A549 (cell line): Measurements from ENCODE around the gene CUTA. TPM values are rescaled to one million over a fixed set of nuclear protein-coding genes. Genes with fewer than 3 reads are reported as not detected.

Experiments used
- ATAC-seq, 2 experiments: fragments of 200-7000 bp in 1 of 2; fragments of >200 bp in 1 of 2; cut with Nextera tagmentation in 1 of 2; cut with Tn5 transposase in 1 of 2; 3 replicates each; pipeline versions ENCODE4 v1.8.0 to v1.9.1; 2018 to 2020; ENCODE audit warnings: mild to moderate bottlenecking in 1 of 2, moderate library complexity in 1 of 2
- CTCF ChIA-PET: fragments of 300-600 bp; sonication (Branson Sonifier 250); formaldehyde crosslinking; extraction: SDS; loops from one replicate; lab custom pipeline; 2021; ENCODE audit warnings: antibody characterized with exemption, inconsistent platforms; lab: Yijun Ruan, JAX
- POLR2A ChIA-PET: fragments of 350-600 bp; formaldehyde crosslinking; extraction: SDS; loops from one replicate; lab custom pipeline; 2021; ENCODE audit warnings: antibody characterized with exemption, inconsistent platforms; lab: Yijun Ruan, JAX
- DNase-seq, 2 experiments: peaks; one replicate each; pipeline versions ENCODE4 v3.0.0 to v3.0.0-alpha.2; 2011 to 2016; ENCODE audit warnings: low read depth in 1 of 2, low spot score in 1 of 2
- FAIRE-seq: peaks from 2 replicates; lab custom pipeline; 2011; peaks lifted over from hg19 to GRCh38; lab: Jason Lieb, UNC
- H3K27ac ChIP-seq, 2 experiments: fragments of >200 bp; sonication (Bioruptor Twin); formaldehyde crosslinking; 3 replicates each; pipeline ENCODE4 v1.5.1; 2016 to 2017
- H3K4me1 ChIP-seq: fragments of >200 bp; sonication (Bioruptor Twin); formaldehyde crosslinking; 3 replicates; pipeline ENCODE4 v1.6.1; 2016
- H3K4me2 ChIP-seq: fragments of >200 bp; sonication (Bioruptor Twin); formaldehyde crosslinking; 3 replicates; pipeline ENCODE4 v1.6.1; 2016
- H3K4me3 ChIP-seq: fragments of >200 bp; sonication (Bioruptor Twin); formaldehyde crosslinking; 3 replicates; pipeline ENCODE4 v1.5.1; 2016
- H3K9me3 ChIP-seq: fragments of >200 bp; sonication (Bioruptor Twin); formaldehyde crosslinking; 3 replicates; pipeline ENCODE4 v1.6.1; 2016
- BHLHE40 ChIP-seq: IDR thresholded peaks from 2 replicates; pipeline ENCODE4 v1.6.1; 2012; ENCODE audit warnings: low read depth, low read length, inconsistent platforms
- CEBPB ChIP-seq, 2 experiments: fragments of >200 bp in 1 of 2; sonication (Bioruptor Twin) in 1 of 2; formaldehyde crosslinking in 1 of 2; IDR thresholded peaks; 2 replicates each; pipeline ENCODE4 v1.6.1; 2012 to 2016
- CHD4 ChIP-seq: fragments of 200-600 bp; sonication (generic); IDR thresholded peaks from 2 replicates; pipeline ENCODE4 v1.6.1; 2016; ENCODE audit warnings: antibody characterized with exemption, mild to moderate bottlenecking, borderline replicate concordance
- EHF ChIP-seq: fragments of 250-450 bp; sonication (Bioruptor Pico); IDR thresholded peaks from 2 replicates; pipeline ENCODE4 v1.5.0; 2020; ENCODE audit warnings: mild to moderate bottlenecking
- FOSL2 ChIP-seq, 2 experiments: fragments of 450-650 bp in 1 of 2; fragments of >200 bp in 1 of 2; sonication (Bioruptor Twin) in 1 of 2; formaldehyde crosslinking; IDR thresholded peaks; 2 replicates each; pipeline versions ENCODE4 v1.5.0 to v1.6.1; 2016 to 2020; ENCODE audit warnings: mild to moderate bottlenecking in 1 of 2, moderate library complexity in 1 of 2
- GATA3 ChIP-seq: IDR thresholded peaks from 2 replicates; pipeline ENCODE4 v1.6.1; 2012; ENCODE audit warnings: borderline replicate concordance
- HOXB13 ChIP-seq: fragments of 250-450 bp; sonication (Bioruptor Pico); IDR thresholded peaks from 2 replicates; pipeline ENCODE4 v1.5.0; 2020; ENCODE audit warnings: low read depth, mild to moderate bottlenecking, moderate library complexity
- JUN ChIP-seq, 2 experiments: fragments of >200 bp; sonication (Bioruptor Twin); formaldehyde crosslinking; IDR thresholded peaks; 2 replicates in 1 of 2; 3 replicates in 1 of 2; pipeline ENCODE4 v1.6.1; 2016 to 2017
- KDM5A ChIP-seq: fragments of 200-600 bp; sonication (generic); IDR thresholded peaks from 2 replicates; pipeline ENCODE4 v1.6.1; 2016; ENCODE audit warnings: antibody characterized with exemption, mild to moderate bottlenecking
- MAFK ChIP-seq: fragments of 450-650 bp; IDR thresholded peaks from 2 replicates; pipeline ENCODE4 v1.6.1; 2014; ENCODE audit not compliant: partially characterized antibody
- MYC ChIP-seq: IDR thresholded peaks from 2 replicates; pipeline ENCODE4 v1.6.1; 2012; ENCODE audit warnings: mild to moderate bottlenecking, inconsistent platforms, low read length, improper control_type of control experiment, borderline replicate concordance
- PHF8 ChIP-seq: fragments of 200-600 bp; sonication (generic); IDR thresholded peaks from 2 replicates; pipeline ENCODE4 v1.6.1; 2016; ENCODE audit warnings: low read depth, mild to moderate bottlenecking, antibody characterized with exemption, moderate library complexity, borderline replicate concordance
- POLR2A ChIP-seq: IDR thresholded peaks from 2 replicates; pipeline ENCODE4 v1.6.1; 2012; ENCODE audit warnings: mild to moderate bottlenecking, low read length
- POLR2AphosphoS2 ChIP-seq: conservative IDR thresholded peaks from 2 replicates; pipeline ENCODE4 v1.6.1; 2012; ENCODE audit warnings: low read length, improper control_type of control experiment, inconsistent platforms
- RNF2 ChIP-seq: fragments of 200-600 bp; sonication (generic); IDR thresholded peaks from 2 replicates; pipeline ENCODE4 v1.6.1; 2016; ENCODE audit warnings: low read depth, mild to moderate bottlenecking, antibody characterized with exemption, moderate library complexity, borderline replicate concordance
- SMC3 ChIP-seq: fragments of >200 bp; sonication (Bioruptor Twin); formaldehyde crosslinking; IDR thresholded peaks from 3 replicates; pipeline ENCODE4 v1.6.1; 2018; ENCODE audit warnings: inconsistent platforms
- WGBS: methylation state at CpG from one replicate; pipeline ENCODE4 v1.1.6; 2017; ENCODE audit errors: missing lambda C conversion rate; 5-methylcytosine and 5-hydroxymethylcytosine counted together
- polyA minus RNA-seq: library from RNA; depleted of rRNA, polyadenylated mRNA; stranded (reverse); fragments of >200 nt; gene quantifications from 2 replicates; pipeline ENCODE4 v1.2.3, GENCODE V29; 2011; rRNA and poly(A)+ RNA removed
- polyA plus RNA-seq, 4 experiments: library from polyadenylated mRNA; depleted of rRNA in 3 of 4; stranded (reverse); fragments of >200 nt; fragmentation: RNase III in 1 of 4; extraction: RNeasy Plus Mini Kit Qiagen cat#74134 plus additional on column Dnase treatment in 1 of 4; gene quantifications; 2 replicates in 3 of 4; 3 replicates in 1 of 4; pipeline ENCODE4 v1.2.3, GENCODE V29; 2011 to 2017
- TF ChIP-seq, protein P1 (sequence below): fragments of >200 bp; sonication (Bioruptor Twin); formaldehyde crosslinking; IDR thresholded peaks from 3 replicates; pipeline ENCODE4 v1.6.1; 2016
- TF ChIP-seq, protein P2 (sequence below): IDR thresholded peaks from 2 replicates; pipeline ENCODE4 v1.6.1; 2012; ENCODE audit warnings: low read depth, borderline replicate concordance
- TF ChIP-seq, protein P3 (sequence below): fragments of 200-600 bp; sonication (generic); IDR thresholded peaks from 2 replicates; pipeline ENCODE4 v1.6.1; 2016; ENCODE audit warnings: antibody characterized with exemption, mild to moderate bottlenecking, moderate library complexity
- TF ChIP-seq, protein P4 (sequence below): IDR thresholded peaks from 2 replicates; pipeline ENCODE4 v1.6.1; 2012
- TF ChIP-seq, protein P5 (sequence below): IDR thresholded peaks from 2 replicates; pipeline ENCODE4 v1.6.1; 2012
- TF ChIP-seq, protein P6 (sequence below): fragments of >200 bp; sonication (Bioruptor Twin); formaldehyde crosslinking; IDR thresholded peaks from 2 replicates; pipeline ENCODE4 v1.6.1; 2016
- TF ChIP-seq, protein P7 (sequence below): fragments of 450-650 bp; IDR thresholded peaks from 2 replicates; pipeline ENCODE4 v1.6.1; 2014; ENCODE audit warnings: antibody characterized with exemption
- TF ChIP-seq, protein P8 (sequence below): fragments of >200 bp; sonication (Bioruptor Twin); formaldehyde crosslinking; IDR thresholded peaks from 3 replicates; pipeline ENCODE4 v1.5.1; 2016

The CUTA gene, protein sequence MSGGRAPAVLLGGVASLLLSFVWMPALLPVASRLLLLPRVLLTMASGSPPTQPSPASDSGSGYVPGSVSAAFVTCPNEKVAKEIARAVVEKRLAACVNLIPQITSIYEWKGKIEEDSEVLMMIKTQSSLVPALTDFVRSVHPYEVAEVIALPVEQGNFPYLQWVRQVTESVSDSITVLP
- 98.9 and 106 TPM in 2 replicates for polyA plus RNA-seq (2011; rRNA removed)
- 203 and 209 TPM in 2 replicates for polyA plus RNA-seq (2012; cell fraction: cytosol; rRNA removed)
- polyA plus RNA-seq (2012; cell fraction: nucleus; rRNA removed): 194 and 236 TPM in 2 replicates
- 171 to 175 TPM (median 172 TPM) in 3 replicates for polyA plus RNA-seq (2017; fragmentation: RNase III; extraction: RNeasy Plus Mini Kit Qiagen cat#74134 plus additional on column Dnase treatment)
- 52.4 and 69.0 TPM in 2 replicates for polyA minus RNA-seq

DNA sequence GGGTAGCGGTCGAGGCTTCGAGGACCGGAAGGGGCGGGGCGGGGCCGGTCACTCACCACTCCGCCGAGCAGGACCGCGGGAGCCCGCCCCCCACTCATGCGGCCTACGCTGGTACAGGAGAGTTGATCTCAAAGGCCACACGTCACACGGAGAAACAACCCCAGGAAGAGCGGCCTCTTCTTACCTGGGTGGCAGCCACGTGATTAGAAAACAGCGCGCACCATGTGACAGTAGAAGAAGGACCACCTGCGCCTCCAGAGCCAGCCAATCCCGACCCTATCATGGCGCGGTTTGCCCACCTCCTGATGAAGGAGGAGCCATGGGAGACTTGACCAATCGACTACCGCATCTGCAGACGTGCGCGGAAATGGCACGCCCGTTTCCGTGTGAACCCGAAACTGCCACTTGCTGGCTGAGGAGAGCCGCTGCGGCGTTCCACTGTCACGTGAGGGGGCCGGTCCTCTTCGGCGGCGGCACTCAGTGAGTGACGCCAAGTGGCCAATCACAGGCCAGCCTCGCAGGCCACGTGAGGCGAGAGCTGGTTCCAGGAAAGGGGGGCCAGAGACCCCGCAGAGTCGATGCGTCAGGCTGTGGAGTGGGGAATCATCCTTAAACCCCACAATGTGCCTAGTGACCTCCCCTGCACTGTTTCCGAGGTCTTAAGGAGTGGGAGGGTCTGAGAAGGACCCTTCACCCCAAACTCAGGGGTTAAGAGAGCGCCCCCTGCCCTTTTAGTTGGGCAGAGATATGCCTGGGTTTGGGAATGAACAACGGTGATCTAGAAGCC lies at the start of gene CUTA:
CUTA (minus strand) TSS at position 205 of the 787 bp plus-strand sequence; CDS start at position 98, 107 bp downstream.
- H3K4me3 ChIP-seq: peak within 1 kb of the TSS; percentile 63
- ATAC-seq (peak; percentile 89 to 95), FAIRE-seq (peak; percentile 39), DNase-seq (peak; percentile 93 to 99)
- POLR2A ChIA-PET: interaction anchor here (0.5 to 0.7 kb wide), 3 partner anchors 9 to 163 kb away, joined by 3 to 5 read pairs (median 3); partner anchors contain the start of gene ZBTB9
- peak within 1 kb of the TSS; percentile 93 for H3K4me2 ChIP-seq
- CTCF ChIA-PET: interaction anchor here (0.6 to 2.3 kb wide), 7 partner anchors 7 to 172 kb away, joined by 3 to 11 read pairs (median 3); no protein-coding TSS in a partner anchor
- H3K4me1 ChIP-seq: peaks cover 37% of the 10 kb centered on the region
- WGBS: under 1% methylated on average over 31 of the region's 51 CpGs
- H3K27ac ChIP-seq: peak within 1 kb of the TSS; percentile 86 to 95
- TF ChIP-seq POLR2AphosphoS2: no peak
- no peak for TF ChIP-seq EHF (CRISPR knock-in tag)
- no peak for TF ChIP-seq HOXB13 (CRISPR knock-in tag)
- peak; percentile 27 to 30; a peak in 1 of 5 replicates for TF ChIP-seq JUN (IDR thresholded peaks at IDR 0.05)
- TF ChIP-seq FOSL2 (IDR thresholded peaks at IDR 0.05): no peak
- peak; percentile 55 for TF ChIP-seq FOSL2 (CRISPR knock-in tag; IDR thresholded peaks at IDR 0.05)
- TF ChIP-seq, protein P1, sequence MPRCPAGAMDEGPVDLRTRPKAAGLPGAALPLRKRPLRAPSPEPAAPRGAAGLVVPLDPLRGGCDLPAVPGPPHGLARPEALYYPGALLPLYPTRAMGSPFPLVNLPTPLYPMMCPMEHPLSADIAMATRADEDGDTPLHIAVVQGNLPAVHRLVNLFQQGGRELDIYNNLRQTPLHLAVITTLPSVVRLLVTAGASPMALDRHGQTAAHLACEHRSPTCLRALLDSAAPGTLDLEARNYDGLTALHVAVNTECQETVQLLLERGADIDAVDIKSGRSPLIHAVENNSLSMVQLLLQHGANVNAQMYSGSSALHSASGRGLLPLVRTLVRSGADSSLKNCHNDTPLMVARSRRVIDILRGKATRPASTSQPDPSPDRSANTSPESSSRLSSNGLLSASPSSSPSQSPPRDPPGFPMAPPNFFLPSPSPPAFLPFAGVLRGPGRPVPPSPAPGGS: no peak
- TF ChIP-seq SMC3: no peak
- peak; percentile 43 for TF ChIP-seq MAFK
- TF ChIP-seq KDM5A: peak; percentile 46; the same call in 1 of the 2 replicates
- TF ChIP-seq, protein P2, sequence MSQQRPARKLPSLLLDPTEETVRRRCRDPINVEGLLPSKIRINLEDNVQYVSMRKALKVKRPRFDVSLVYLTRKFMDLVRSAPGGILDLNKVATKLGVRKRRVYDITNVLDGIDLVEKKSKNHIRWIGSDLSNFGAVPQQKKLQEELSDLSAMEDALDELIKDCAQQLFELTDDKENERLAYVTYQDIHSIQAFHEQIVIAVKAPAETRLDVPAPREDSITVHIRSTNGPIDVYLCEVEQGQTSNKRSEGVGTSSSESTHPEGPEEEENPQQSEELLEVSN: peak; percentile 86
- peak; percentile 93 for TF ChIP-seq BHLHE40
- TF ChIP-seq RNF2: no peak
- no peak for TF ChIP-seq CHD4
- TF ChIP-seq POLR2A: peak; percentile 51
- TF ChIP-seq, protein P3, sequence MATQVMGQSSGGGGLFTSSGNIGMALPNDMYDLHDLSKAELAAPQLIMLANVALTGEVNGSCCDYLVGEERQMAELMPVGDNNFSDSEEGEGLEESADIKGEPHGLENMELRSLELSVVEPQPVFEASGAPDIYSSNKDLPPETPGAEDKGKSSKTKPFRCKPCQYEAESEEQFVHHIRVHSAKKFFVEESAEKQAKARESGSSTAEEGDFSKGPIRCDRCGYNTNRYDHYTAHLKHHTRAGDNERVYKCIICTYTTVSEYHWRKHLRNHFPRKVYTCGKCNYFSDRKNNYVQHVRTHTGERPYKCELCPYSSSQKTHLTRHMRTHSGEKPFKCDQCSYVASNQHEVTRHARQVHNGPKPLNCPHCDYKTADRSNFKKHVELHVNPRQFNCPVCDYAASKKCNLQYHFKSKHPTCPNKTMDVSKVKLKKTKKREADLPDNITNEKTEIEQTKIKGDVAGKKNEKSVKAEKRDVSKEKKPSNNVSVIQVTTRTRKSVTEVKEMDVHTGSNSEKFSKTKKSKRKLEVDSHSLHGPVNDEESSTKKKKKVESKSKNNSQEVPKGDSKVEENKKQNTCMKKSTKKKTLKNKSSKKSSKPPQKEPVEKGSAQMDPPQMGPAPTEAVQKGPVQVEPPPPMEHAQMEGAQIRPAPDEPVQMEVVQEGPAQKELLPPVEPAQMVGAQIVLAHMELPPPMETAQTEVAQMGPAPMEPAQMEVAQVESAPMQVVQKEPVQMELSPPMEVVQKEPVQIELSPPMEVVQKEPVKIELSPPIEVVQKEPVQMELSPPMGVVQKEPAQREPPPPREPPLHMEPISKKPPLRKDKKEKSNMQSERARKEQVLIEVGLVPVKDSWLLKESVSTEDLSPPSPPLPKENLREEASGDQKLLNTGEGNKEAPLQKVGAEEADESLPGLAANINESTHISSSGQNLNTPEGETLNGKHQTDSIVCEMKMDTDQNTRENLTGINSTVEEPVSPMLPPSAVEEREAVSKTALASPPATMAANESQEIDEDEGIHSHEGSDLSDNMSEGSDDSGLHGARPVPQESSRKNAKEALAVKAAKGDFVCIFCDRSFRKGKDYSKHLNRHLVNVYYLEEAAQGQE: 0 out of 2 replicates have a peak, but pooled peaks have one; percentile 13
- TF ChIP-seq, protein P4, sequence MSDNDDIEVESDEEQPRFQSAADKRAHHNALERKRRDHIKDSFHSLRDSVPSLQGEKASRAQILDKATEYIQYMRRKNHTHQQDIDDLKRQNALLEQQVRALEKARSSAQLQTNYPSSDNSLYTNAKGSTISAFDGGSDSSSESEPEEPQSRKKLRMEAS: peak; percentile 90
- peak; percentile 2; the same call in 1 of the 2 replicates for TF ChIP-seq PHF8
- TF ChIP-seq CEBPB (IDR thresholded peaks at IDR 0.05): no peak
- TF ChIP-seq, protein P5, sequence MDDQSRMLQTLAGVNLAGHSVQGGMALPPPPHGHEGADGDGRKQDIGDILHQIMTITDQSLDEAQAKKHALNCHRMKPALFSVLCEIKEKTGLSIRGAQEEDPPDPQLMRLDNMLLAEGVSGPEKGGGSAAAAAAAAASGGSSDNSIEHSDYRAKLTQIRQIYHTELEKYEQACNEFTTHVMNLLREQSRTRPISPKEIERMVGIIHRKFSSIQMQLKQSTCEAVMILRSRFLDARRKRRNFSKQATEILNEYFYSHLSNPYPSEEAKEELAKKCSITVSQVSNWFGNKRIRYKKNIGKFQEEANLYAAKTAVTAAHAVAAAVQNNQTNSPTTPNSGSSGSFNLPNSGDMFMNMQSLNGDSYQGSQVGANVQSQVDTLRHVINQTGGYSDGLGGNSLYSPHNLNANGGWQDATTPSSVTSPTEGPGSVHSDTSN: no peak
- TF ChIP-seq, protein P6, sequence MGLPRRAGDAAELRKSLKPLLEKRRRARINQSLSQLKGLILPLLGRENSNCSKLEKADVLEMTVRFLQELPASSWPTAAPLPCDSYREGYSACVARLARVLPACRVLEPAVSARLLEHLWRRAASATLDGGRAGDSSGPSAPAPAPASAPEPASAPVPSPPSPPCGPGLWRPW: no peak
- TF ChIP-seq, protein P7, sequence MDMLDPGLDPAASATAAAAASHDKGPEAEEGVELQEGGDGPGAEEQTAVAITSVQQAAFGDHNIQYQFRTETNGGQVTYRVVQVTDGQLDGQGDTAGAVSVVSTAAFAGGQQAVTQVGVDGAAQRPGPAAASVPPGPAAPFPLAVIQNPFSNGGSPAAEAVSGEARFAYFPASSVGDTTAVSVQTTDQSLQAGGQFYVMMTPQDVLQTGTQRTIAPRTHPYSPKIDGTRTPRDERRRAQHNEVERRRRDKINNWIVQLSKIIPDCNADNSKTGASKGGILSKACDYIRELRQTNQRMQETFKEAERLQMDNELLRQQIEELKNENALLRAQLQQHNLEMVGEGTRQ: peak; percentile 99
- TF ChIP-seq, protein P8, sequence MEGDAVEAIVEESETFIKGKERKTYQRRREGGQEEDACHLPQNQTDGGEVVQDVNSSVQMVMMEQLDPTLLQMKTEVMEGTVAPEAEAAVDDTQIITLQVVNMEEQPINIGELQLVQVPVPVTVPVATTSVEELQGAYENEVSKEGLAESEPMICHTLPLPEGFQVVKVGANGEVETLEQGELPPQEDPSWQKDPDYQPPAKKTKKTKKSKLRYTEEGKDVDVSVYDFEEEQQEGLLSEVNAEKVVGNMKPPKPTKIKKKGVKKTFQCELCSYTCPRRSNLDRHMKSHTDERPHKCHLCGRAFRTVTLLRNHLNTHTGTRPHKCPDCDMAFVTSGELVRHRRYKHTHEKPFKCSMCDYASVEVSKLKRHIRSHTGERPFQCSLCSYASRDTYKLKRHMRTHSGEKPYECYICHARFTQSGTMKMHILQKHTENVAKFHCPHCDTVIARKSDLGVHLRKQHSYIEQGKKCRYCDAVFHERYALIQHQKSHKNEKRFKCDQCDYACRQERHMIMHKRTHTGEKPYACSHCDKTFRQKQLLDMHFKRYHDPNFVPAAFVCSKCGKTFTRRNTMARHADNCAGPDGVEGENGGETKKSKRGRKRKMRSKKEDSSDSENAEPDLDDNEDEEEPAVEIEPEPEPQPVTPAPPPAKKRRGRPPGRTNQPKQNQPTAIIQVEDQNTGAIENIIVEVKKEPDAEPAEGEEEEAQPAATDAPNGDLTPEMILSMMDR: peak; percentile 47
- no peak for TF ChIP-seq MYC
- no peak for TF ChIP-seq GATA3
- no peaks in the 10 kb centered on the region for H3K9me3 ChIP-seq
